ENCODE measurements around the gene TSC2.
"Not testable (repeated sequence)": the region's sequence is repeated elsewhere in the genome, so short reads cannot be mapped to it uniquely, and the experiment has no call there.

DNA sequence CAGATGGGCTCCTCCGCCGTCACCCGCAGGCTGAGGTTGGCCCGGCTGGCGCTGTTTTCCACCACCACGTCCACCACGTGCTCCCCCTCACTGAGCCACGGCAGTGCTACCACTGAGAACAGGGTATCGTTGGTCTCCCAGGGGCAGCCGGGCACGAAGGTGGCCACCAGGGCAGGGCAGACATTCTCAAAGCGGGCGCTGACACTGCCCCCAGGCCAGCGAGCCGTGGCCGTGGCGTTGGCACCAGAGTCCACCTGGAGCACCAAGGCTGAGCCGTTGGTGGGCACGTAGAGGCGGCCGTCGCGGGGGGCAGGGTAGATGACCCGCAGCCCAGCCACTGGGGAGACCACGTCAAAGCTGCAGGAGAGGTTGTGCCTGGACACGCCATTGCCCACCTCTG, 66.4 kb downstream of the TSC2 start:
- not testable (repeated sequence) for TF ChIP-seq CTCF (conservative IDR thresholded peaks at IDR 0.05); EZH2 (IDR thresholded peaks at IDR 0.05; ENCODE audit: low read depth)
